CD4-positive, alpha-beta T cell treated with Interleukin-10 for 1 hour (primary cell): ENCODE data around the gene SHLD1.
"Not testable (repeated sequence)": the region's sequence is repeated elsewhere in the genome, so short reads cannot be mapped to it uniquely, and the experiment has no call there.

Experiments
- DNase-seq: peaks from one replicate; pipeline ENCODE4 v3.0.0-alpha.2; 2020

The SHLD1 gene

GRCh38 chr20:5749952-5750779, at the start of gene SHLD1:
Gene SHLD1 (plus strand): TSS chr20:5750401. CDS start chr20:5772866, 22,465 bp downstream.
- peak; percentile 88 for DNase-seq

- DNase-seq, result not testable (repeated sequence)
These were observed 47.9 kb upstream of the SHLD1 start for GRCh38 chr20:5702339-5702738.

DNA sequence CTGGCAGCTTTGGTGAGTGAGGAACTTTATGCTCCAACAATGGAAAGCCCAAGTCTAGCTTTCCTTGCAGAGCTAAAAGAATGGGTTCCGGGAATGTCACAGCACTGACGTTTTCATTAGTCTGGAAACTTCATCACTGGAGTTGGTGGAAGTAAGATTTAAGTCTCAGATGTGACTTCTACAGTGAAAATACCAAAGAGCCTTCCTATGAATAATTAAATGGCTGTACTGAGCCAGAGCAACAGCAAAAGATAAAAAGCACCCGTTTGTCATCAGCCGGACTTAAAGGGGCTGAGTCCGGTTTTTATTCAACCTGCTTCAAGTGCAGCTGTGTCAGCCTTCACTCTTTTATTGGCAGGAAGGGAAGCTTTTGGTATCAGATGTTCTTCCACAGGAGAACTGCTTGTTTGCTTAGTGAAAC, 46.5 kb upstream of the SHLD1 start:
- DNase-seq, result no peak

GRCh38 chr20:5705827-5706226, 44.4 kb upstream of the SHLD1 start:
- no peak for DNase-seq

DNA sequence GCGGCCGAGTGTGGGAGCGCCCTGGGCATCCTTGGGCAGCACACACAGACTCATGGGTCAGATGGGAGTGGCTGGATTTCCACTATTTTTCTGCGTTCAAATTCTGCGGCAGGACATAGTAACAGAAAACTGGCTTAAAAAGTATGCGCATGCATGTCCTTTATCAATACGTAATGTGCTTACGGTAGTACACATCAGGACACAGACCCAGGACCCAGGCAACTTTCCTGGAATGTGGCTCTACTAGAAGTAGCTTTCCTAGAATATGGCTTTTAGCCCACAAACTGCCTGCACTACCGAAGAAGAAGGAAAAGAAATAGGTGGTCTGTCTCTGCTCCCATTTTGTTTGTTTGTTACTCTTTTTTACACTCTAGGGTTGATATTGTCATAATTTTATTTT, 43.4 kb upstream of the SHLD1 start:
- DNase-seq, result no peak

- no peak for DNase-seq
These were observed 39.6 kb upstream of the SHLD1 start for GRCh38 chr20:5710551-5710950.

GRCh38 chr20:5714261-5715041, 35.8 kb upstream of the SHLD1 start:
- DNase-seq, result peak; percentile 94

DNA sequence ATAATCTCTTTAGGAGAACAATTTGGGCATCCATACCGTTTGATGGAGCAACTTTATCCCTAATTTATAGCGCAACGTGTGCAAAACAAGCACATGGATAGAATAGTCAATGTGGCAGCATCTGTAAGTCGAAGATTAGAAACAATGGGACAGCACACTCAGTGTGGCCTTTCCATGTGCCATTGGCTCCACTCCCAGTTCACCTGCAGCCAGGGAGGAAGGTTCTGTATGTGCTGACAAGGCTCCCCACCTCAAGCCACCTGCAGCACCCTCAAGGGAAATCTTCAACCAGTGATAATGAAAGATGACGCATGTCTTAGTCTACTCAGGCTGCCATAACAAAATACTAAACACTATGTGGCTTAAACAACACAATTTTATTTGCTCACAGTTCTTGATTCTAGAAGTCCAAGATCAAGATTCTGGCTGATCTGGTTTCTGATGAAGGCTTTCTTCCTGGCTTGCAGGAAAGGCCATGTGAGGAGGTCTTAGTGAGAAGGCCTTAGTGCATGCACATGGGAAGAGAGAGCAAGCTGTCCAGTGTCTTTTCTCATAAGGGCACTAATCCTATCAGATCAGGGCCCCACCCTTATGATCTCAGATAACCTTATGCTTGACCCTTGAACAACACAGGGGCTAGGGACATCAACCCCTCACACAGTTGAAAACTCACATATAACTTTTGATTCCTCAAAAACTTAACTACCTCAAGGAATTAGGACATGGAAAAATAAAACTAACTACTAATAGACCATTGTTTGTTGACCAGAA, 34.9 kb upstream of the SHLD1 start:
- no peak for DNase-seq

- no peak for DNase-seq
These were observed 33.2 kb upstream of the SHLD1 start for GRCh38 chr20:5716953-5717352.

DNA sequence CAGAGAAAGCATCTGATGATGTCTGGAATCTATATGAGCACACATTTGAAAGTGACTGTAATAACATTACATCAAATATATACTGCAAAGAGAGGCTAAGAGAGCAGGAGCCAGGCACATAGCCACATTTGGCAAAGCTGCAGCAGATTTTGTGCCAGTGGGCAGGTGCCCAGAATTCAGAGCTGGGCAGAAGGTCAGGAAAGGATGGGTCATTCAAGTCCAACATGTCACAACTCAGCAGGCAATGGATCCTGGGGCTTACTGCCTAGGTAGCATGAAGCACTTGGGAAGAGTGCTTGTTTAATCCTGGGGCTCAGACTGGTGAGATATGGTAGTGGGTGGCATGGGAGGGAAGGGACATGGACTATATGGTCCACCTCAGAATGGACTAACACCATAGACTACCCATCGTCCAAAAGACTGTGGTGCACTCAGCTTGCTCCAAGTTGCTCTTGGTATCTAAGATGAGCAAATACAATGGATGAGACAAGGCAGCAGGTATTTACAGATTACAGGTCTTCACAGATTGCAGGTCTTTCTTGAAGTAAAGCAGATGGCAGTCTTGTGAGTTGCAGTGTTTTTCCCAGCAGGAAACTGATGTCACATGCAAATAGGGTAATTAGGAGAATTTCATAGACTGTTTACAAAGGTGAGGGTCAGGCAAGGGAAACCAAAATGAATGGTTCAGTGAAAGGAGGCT, 31.2 kb upstream of the SHLD1 start:
- DNase-seq, result no peak

DNA sequence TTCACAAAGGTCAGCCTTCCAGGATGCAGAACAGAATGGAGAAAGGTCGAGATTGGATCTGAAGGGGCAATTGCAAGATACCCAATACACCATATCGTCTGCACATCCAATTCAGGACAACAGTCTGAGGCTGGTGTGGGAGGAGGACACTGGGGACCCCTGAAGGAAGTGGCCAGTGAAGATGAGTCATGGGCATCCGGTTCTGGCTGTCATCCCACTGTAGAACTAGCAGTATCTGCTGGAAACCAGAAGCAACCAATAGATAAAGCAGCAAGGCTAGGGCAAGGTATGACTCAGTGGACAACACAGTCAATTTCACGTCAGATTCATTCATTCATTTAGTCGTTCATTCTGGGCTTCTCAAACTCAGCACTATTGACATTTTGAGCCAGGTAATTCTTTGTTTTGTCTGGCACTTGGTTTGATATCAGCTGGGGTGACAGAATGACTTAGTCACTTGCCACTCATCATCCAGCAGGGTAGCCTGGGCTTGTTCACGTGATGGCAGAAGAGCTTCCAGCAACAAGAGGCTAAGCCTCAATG, 30.3 kb upstream of the SHLD1 start:
- DNase-seq, result no peak

DNA sequence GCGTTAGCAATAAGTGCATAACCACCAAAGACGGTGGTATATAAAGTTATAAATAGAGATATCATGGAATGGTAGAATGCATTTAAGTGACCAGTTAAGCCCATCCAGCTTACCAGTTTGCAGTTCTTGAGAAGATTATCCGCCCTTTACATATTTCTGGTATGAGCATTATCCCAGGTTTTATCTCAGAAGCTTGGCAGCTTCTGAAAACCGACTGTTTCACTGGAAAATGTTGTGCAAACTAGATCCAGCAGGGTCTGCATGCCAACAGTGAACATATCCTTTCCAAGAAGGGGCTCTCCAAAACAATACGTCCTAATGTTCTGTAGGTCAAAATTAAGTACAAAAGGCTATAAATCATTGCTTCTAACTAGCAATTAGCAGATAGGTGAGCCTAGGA, 29.5 kb upstream of the SHLD1 start:
- DNase-seq, result no peak

GRCh38 chr20:5721356-5721755, 28.8 kb upstream of the SHLD1 start:
- not testable (repeated sequence) for DNase-seq

DNA sequence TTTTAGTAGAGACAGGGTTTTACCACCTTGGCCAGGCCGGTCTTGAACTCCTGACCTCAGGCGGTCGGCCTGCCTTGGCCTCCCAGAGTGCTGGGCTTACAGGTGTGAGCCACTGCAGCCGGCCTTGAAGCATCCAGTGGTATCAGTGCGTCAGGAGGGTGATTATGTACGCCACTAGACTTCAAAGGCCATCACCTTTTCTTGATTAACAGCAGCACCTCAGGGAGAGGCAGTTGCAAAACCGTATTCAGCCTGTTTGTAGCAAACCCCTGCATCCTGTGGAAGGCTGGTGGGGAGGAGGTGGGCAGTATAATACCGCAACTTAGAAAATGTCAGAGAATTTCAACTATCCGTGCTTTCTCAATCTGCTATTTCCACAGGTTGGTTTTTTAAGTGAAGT, 27.3 kb upstream of the SHLD1 start:
- DNase-seq, result peak; percentile 17

DNA sequence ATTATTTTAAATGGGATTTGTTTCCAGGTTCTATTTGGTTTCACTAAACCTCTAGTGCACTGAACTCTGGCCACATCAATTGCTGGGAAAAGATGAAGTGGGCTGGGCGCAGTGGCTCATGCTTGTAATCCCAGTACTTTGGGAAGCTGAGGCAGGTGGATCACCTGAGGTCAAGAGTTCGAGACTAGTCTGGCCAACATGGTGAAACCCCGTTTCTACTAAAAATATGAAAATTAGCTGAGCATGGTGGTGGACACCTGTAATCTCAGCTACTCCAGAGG, 25.1 kb upstream of the SHLD1 start:
- DNase-seq, result not testable (repeated sequence)

- no peak for DNase-seq
These were observed 23.1 kb upstream of the SHLD1 start for GRCh38 chr20:5727018-5727515.

DNA sequence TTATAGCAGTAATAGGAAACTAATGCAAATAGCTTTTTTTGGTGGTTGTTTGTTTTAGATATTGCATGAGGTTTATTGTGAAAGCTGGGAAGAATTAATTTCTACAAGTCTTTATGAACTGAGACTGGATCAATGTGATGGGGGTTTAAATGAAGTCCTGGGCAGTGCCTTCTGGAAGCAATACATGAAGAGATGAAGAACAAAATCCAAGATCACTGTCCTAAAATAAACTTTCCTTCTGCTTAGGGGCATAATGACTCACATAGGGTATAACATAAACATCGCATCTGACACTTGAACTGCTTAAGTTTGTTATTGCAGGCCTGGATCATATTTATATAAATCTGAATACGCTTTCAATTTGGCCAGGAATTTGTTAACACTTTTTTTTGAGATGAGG, 20.9 kb upstream of the SHLD1 start:
- DNase-seq, result no peak

DNA sequence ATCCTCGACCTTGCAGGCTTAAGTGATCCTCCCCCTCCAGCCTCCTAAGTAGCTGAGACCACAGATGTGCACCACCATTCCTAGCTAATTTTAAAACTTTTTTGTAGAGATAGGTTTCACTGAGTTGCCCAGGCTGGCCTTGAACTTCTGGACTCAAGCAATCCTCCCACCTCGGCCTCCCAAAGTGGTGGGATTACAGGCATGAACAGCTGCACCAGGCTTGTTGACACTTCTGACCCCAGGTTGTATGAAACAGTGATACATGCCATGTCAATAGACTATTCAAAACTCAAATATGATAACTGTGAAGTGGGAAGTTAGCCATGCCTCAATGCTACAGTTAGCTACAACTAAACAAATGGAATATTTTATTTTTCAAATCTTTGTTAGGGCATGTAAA, 20.1 kb upstream of the SHLD1 start:
- no peak for DNase-seq

GRCh38 chr20:5731753-5732366, 18.3 kb upstream of the SHLD1 start:
- no peak for DNase-seq

DNA sequence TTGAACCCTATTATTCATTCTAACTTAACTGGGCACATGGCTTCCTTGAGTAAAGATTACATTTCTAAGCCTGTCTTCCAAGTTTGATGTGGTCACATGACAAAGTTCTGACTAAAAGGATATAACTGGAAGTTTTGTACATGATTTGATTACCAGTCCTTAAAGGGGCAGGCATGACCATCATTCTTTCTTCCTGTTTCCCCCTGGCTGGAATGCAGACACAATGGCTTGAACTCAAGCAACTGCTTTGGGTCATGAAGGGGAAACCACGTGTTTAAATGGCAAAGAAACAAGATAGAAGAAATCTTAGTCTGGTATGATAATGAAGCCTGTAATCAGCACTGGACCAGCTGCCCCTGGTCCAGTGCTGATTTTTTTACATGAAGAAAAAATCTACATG, 15.6 kb upstream of the SHLD1 start:
- no peak for DNase-seq

DNA sequence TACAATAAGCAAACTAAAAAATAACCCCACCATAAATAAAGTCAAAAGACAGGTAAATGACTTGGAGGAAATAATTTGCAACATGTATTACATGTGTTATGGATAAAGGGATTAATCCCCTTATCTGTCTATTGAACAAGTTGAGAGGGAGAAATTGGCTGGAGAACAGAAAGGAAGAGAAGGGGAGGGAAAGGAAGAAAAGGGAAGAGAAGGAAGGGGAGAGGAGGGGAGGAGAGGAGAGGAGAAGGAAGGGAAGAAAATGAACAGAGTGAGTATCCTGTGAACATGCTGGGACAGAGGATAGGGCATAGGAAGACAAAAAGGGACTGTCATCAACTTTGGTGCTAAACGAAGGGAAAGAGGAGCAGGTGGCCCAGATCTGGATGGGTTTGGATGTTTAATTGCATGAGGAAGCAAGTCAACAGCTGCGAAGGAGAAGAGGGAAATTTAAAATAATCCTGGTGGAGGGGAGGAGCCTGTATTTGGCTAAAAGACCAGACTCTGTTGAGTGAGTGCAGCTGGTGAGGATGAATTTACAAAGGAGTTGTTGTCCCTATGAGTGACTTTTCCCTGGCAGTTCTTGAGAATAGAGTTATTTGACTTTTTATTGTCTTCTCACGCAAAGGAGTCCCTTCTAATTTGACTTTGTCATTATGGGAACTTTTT, 14.2 kb upstream of the SHLD1 start:
- no peak for DNase-seq

DNA sequence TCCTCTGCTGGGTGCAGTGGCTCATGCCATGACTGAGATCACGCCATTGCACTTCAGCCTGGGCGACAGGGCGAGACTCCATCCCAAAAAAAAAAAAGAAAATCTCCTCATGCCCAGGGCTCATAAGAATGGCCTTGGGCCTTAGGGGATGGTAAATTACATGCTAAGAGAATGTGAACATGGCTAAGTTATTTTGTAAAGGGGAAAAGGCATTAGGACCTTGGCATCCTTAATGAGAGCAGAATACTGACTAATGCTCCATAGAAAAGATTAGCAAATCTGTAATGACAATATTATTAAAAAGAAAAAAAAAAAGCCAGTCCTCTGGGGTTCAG, 12.6 kb upstream of the SHLD1 start:
- no peak for DNase-seq
